CD4-positive, alpha-beta T cell (primary cell): ENCODE measurements around the gene ZNF823. TPM values are rescaled to one million over a fixed set of nuclear protein-coding genes. Genes with fewer than 3 reads are reported as not detected.

ENCODE experiments used
- ATAC-seq: fragments of 200-7000 bp; cut with Tn5 transposase; one replicate; pipeline ENCODE4 v1.10.0; 2022; ENCODE audit warnings: mild to moderate bottlenecking; ENCODE audit not compliant: poor library complexity
- CTCF ChIA-PET: fragments of 350-600 bp; sonication (Branson Sonifier 250); formaldehyde crosslinking; loops from one replicate; lab custom pipeline; 2021; ENCODE audit warnings: antibody characterized with exemption, inconsistent platforms; lab: Charles Lee
- POLR2A ChIA-PET: fragments of 350-600 bp; sonication (Branson Sonifier 250); formaldehyde crosslinking; loops from one replicate; lab custom pipeline; 2021; ENCODE audit warnings: antibody characterized with exemption, inconsistent platforms; lab: Charles Lee
- DNase-seq, 14 experiments: peaks; one replicate each; pipeline ENCODE4 v3.0.0-alpha.2; 2013 to 2020; ENCODE audit warnings: mixed read lengths in 2 of 14
- H3K27ac ChIP-seq, 2 donors: one replicate each; pipeline versions ENCODE4 v1.5.1 to v1.7.0; 2013; ENCODE audit warnings: low read length in 2 of 2, low read depth in 1 of 2, mild to moderate bottlenecking in 1 of 2
- H3K27me3 ChIP-seq, 2 experiments: 1 replicate in 1 of 2; 2 replicates in 1 of 2; pipeline versions ENCODE4 v1.6.1 to v1.7.0; 2013; ENCODE audit warnings: low read length in 2 of 2, control low read depth in 1 of 2, mild to moderate bottlenecking in 1 of 2, moderate library complexity in 1 of 2; ENCODE audit not compliant: insufficient read depth in 2 of 2, control insufficient read depth in 1 of 2
- H3K36me3 ChIP-seq: one replicate; pipeline ENCODE4 v1.6.1; 2013; ENCODE audit warnings: low read length, control low read depth; ENCODE audit not compliant: insufficient read depth
- H3K4me1 ChIP-seq: one replicate; pipeline ENCODE4 v1.6.1; 2013; ENCODE audit warnings: low read length, control low read depth; ENCODE audit not compliant: insufficient read depth
- H3K4me3 ChIP-seq: one replicate; pipeline ENCODE4 v1.5.1; 2013; ENCODE audit warnings: mild to moderate bottlenecking, low read length, moderate library complexity
- H3K9me3 ChIP-seq, 2 experiments: 1 replicate in 1 of 2; 2 replicates in 1 of 2; pipeline versions ENCODE4 v1.6.1 to v1.7.0; 2013; ENCODE audit warnings: low read length in 2 of 2, mild to moderate bottlenecking in 2 of 2, control low read depth in 1 of 2, moderate library complexity in 1 of 2; ENCODE audit not compliant: control insufficient read depth in 1 of 2, insufficient read depth in 1 of 2
- H3K27ac Mint-ChIP-seq: one replicate; pipeline ENCODE4 v1.8.0; 2020; ENCODE audit warnings: mixed read lengths
- H3K27me3 Mint-ChIP-seq: one replicate; pipeline ENCODE4 v1.8.0; 2021; ENCODE audit warnings: mixed read lengths
- H3K36me3 Mint-ChIP-seq: one replicate; pipeline ENCODE4 v1.8.0; 2021; ENCODE audit warnings: low read depth, mixed read lengths
- H3K4me1 Mint-ChIP-seq: one replicate; pipeline ENCODE4 v1.8.0; 2021; ENCODE audit warnings: low read depth, mixed read lengths
- H3K4me3 Mint-ChIP-seq: one replicate; pipeline ENCODE4 v1.8.0; 2020; ENCODE audit warnings: mild to moderate bottlenecking, mixed read lengths
- H3K9me3 Mint-ChIP-seq: one replicate; pipeline ENCODE4 v1.8.0; 2020; ENCODE audit warnings: mixed read lengths
- intact Hi-C, 2 experiments: fragments of 100-400 bp; cut with DNase I in 1 of 2; cut with micrococcal nuclease in 1 of 2; formaldehyde crosslinking; loops; one replicate each; pipeline versions ENCODE4 v1.15.1 to v1.9.0; 2023 to 2025; cut with DNase I, micrococcal nuclease
- total RNA-seq, 174 experiments: library from RNA in 2 of 174; stranded (reverse) in 2 of 174; gene quantifications; one replicate each; pipeline ENCODE4 v1.2.3 and lab custom pipeline; 2021 to 2026
- TF ChIP-seq, protein P1 (sequence below): fragments of 200-600 bp; IDR thresholded peaks from one replicate; pipeline ENCODE4 v1.8.0; 2022; ENCODE audit warnings: antibody characterized with exemption, mild to moderate bottlenecking

Gene ZNF823
- total RNA-seq, 2 experiments from 2014 or later: 1.7 to 2.2 TPM

DNA sequence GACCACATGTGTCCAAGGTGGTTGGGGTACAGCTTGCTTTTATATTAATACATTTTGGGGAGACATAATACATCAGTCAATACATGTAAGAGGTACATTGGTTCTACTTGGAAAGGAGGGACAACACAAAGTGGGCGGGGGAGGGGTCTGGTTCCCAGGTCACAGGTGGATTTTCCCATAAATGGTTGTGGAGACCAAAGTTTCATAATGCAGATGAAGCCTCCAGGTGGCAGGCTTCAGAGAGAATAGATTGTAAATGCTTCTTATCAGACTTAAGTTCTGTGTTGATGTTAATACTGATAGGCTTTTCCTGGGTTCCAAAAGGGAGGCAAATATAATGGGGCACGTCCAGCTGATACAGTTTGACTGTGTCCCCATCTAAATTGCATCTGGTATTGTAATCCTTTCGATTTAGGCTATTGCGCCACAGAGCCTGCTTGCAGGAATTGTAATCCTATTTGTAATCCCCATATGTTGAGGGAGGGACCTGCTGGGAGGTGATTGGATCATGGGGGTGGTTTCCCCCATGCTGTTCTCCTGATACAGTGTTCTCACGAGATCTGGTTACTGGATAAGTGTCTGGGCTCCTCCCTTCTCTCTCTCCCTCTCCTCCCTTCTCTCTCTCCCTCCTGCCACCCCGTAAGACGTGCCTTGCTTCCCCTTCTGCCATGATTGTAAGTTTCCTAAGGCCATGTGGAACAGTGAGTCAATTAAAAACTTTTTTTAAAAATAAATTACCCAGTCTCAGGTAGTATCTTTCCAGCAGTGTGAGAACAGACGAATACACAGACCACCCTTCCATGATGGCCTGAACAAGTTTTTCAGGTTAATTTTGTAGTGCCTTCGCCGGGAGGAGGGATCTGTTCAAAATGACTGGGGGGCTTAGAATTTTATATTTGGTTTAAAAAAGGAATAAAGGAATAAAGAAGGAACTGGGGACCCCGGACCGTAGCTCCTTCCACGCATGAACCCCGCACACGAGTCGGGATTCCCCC, 44.9 kb downstream of the ZNF823 start:
- no peak for ATAC-seq
- intact Hi-C loops: no loop called here
- peaks cover 18% of the 10 kb centered on the region for H3K4me1 ChIP-seq
- no peaks in the 10 kb centered on the region for H3K9me3 Mint-ChIP-seq
- peak overlapping the region; percentile 70 for H3K4me3 Mint-ChIP-seq
- no peak overlapping the region for H3K27ac Mint-ChIP-seq
- ChIA-PET POLR2A (no interaction called here), CTCF (no interaction called here)
- H3K27me3 Mint-ChIP-seq: peaks cover 45% of the 10 kb centered on the region
- H3K36me3 Mint-ChIP-seq: no peaks in the 10 kb centered on the region
- peak overlapping the region; percentile 60 for H3K4me3 ChIP-seq
- peak in 2 of 14 experiments; percentile 9 to 20 for DNase-seq
- TF ChIP-seq, protein P1, sequence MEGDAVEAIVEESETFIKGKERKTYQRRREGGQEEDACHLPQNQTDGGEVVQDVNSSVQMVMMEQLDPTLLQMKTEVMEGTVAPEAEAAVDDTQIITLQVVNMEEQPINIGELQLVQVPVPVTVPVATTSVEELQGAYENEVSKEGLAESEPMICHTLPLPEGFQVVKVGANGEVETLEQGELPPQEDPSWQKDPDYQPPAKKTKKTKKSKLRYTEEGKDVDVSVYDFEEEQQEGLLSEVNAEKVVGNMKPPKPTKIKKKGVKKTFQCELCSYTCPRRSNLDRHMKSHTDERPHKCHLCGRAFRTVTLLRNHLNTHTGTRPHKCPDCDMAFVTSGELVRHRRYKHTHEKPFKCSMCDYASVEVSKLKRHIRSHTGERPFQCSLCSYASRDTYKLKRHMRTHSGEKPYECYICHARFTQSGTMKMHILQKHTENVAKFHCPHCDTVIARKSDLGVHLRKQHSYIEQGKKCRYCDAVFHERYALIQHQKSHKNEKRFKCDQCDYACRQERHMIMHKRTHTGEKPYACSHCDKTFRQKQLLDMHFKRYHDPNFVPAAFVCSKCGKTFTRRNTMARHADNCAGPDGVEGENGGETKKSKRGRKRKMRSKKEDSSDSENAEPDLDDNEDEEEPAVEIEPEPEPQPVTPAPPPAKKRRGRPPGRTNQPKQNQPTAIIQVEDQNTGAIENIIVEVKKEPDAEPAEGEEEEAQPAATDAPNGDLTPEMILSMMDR: no peak
- H3K36me3 ChIP-seq: no peaks in the 10 kb centered on the region
- no peak overlapping the region for H3K27ac ChIP-seq
- H3K4me1 Mint-ChIP-seq: peaks cover 16% of the 10 kb centered on the region
- peaks cover 24 to 32% of the 10 kb centered on the region in 2 experiments for H3K27me3 ChIP-seq
- peaks cover 0 to 10% of the 10 kb centered on the region in 2 experiments for H3K9me3 ChIP-seq

DNA sequence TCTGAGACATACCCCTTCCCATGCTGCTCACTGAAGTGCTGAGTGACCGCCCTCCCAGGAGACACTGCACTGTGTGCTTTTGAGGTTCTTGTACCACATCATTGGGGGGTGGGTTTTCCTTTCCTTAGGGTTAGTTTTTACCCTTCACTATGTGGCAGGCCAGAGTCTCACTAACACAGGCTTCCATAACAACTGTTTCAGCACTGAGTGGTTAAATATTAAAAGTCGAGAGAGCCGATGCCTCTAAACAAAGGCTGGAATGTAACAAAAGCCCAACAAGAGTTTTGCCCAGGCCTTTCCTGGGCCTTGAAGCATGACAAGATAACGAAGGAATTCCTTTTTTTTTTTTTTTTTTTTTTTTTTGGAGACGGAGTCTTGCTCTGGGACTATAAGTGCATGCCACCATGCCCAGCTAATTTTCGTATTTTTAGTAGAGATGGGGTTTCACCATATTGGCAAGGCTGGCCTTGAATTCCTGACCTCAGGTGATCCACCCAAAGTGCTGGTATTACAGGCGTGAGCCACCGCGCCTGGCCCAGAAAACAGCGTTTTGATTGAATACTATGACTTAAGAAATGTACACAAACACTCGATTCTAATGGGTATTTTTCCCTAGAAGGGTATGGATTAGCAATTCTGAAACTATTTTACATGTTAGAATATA, 46.5 kb downstream of the ZNF823 start:
- DNase-seq (no peak), ATAC-seq (no peak)
- Mint-ChIP-seq H3K27ac (no peak overlapping the region), H3K4me3 (peak overlapping the region; percentile 16), H3K27me3 (peaks cover 50% of the 10 kb centered on the region), H3K36me3 (no peaks in the 10 kb centered on the region), H3K4me1 (peaks cover 16% of the 10 kb centered on the region), H3K9me3 (no peaks in the 10 kb centered on the region)
- POLR2A ChIA-PET: no interaction called here
- Histone ChIP-seq H3K27me3 (peaks cover 22 to 32% of the 10 kb centered on the region in 2 experiments), H3K9me3 (peaks cover 0 to 15% of the 10 kb centered on the region in 2 experiments), H3K27ac (no peak overlapping the region), H3K4me3 (no peak overlapping the region), H3K36me3 (no peaks in the 10 kb centered on the region), H3K4me1 (peaks cover 18% of the 10 kb centered on the region)
- CTCF ChIA-PET: no interaction called here
- intact Hi-C loops: no loop called here
- TF ChIP-seq, protein P1: no peak

DNA sequence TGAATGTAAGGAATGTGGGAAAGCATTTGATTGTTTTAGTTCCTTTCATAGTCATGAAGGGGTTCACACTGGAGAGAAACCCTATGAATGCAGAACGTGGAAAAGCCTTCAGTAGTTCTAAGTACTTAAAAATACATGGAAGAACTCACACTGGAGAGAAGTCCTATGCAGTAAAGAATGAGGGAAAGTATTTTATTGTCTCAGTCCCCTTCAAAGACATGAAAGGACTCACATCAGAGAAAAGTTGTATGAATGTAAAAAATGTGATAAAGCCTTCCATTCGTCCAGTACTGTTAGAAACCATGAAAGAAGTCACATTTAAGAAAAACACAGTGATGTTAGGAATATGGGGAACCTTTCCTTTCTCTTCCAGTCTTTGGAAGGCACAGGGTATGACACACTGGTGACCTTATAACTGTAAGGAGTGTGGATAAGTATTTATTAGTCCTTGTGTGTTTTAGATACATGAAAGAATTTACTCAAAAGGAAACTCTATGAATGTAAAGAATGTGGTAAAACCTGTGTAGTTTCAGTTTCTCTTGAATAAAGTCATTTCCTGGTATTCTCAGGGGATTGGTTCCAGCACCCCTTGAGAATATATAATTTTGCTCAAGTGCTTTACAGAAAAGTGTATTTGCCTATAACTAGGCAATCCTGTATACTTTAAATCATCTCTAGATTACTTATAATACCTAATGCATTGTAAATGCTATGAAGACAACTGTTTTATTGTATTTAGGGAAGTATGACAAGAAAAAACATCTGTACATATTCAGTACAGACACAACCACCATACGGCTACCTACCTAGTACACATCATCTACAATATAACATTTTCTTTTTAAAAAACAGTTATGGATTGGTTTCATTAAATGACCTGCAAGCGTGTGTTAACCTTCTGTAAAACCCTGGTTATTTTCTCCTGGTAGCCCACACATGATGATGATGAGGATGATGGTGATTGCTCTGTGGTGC, 52.8 kb downstream of the ZNF823 start:
- Histone ChIP-seq H3K27ac (no peak overlapping the region), H3K4me1 (no peaks in the 10 kb centered on the region), H3K36me3 (no peaks in the 10 kb centered on the region), H3K4me3 (no peak overlapping the region), H3K9me3 (peaks cover 20 to 41% of the 10 kb centered on the region in 2 experiments), H3K27me3 (peaks cover 0 to 7% of the 10 kb centered on the region in 2 experiments)
- intact Hi-C loops: no loop called here
- ChIA-PET CTCF (no interaction called here), POLR2A (no interaction called here)
- no peaks in the 10 kb centered on the region for H3K4me1 Mint-ChIP-seq
- no peak overlapping the region for H3K4me3 Mint-ChIP-seq
- ATAC-seq: no peak
- peaks cover 4% of the 10 kb centered on the region for H3K36me3 Mint-ChIP-seq
- H3K9me3 Mint-ChIP-seq: peaks cover 17% of the 10 kb centered on the region
- H3K27me3 Mint-ChIP-seq: peaks cover 19% of the 10 kb centered on the region
- no peak overlapping the region for H3K27ac Mint-ChIP-seq
- TF ChIP-seq, protein P1: no peak
- DNase-seq: no peak
